Uterus (tissue), 4 donors: ENCODE measurements around the gene NR6A1. TPM values are rescaled to one million over a fixed set of nuclear protein-coding genes. Genes with fewer than 3 reads are reported as not detected.

Experiments
- DNase-seq, 2 donors: peaks; one replicate each; pipeline ENCODE4 v3.0.0-alpha.2; 2019 to 2020
- H3K27ac ChIP-seq, 2 donors: fragments of 200-600 bp; sonication (generic); 1 replicate in 1 of 2; 2 replicates in 1 of 2; pipeline ENCODE4 v1.5.1; 2016 to 2018
- H3K27me3 ChIP-seq, 2 donors: fragments of 200-600 bp; sonication (generic); one replicate each; pipeline ENCODE4 v1.5.1; 2018 to 2019; ENCODE audit warnings: control low read depth in 1 of 2
- H3K36me3 ChIP-seq, 2 donors: fragments of 200-600 bp; sonication (generic); one replicate each; pipeline ENCODE4 v1.5.1; 2019; ENCODE audit warnings: control low read depth in 1 of 2
- H3K4me1 ChIP-seq, 2 donors: fragments of 200-600 bp; sonication (generic); one replicate each; pipeline ENCODE4 v1.5.1; 2018 to 2019; ENCODE audit warnings: control low read depth in 1 of 2
- H3K4me3 ChIP-seq, 2 donors: fragments of 200-600 bp; sonication (generic); 1 replicate in 1 of 2; 2 replicates in 1 of 2; pipeline ENCODE4 v1.5.1; 2018 to 2019; ENCODE audit warnings: mild to moderate bottlenecking in 1 of 2
- H3K9me3 ChIP-seq, 2 donors: fragments of 200-600 bp; sonication (generic); one replicate each; pipeline ENCODE4 v1.5.1; 2019; ENCODE audit warnings: control low read depth in 1 of 2
- POLR2A ChIP-seq, 2 donors: fragments of 450-650 bp; IDR thresholded peaks; one replicate each; pipeline ENCODE4 v1.6.1; 2016; ENCODE audit warnings: antibody characterized with exemption in 2 of 2, mild to moderate bottlenecking in 1 of 2, moderate library complexity in 1 of 2
- intact Hi-C: fragments of 100-400 bp; cut with DNase I; formaldehyde crosslinking; loops from one replicate; pipeline ENCODE4 v1.15.1; 2023; ENCODE audit warnings: low total_unique reads
- total RNA-seq, 4 donors: library from RNA; depleted of rRNA in 3 of 4; stranded (reverse); fragments of >200 nt in 3 of 4; gene quantifications; one replicate each; pipeline versions ENCODE4 v1.1.0 to v1.2.4, GENCODE V29; 2014 to 2023
- TF ChIP-seq, protein P1 (sequence below), 4 experiments: fragments of 200-600 bp in 2 of 4; fragments of 450-650 bp in 2 of 4; sonication (generic) in 2 of 4; IDR thresholded peaks; one replicate each; pipeline ENCODE4 v1.5.1; 2016 to 2019; ENCODE audit warnings: antibody characterized with exemption in 4 of 4, mild to moderate bottlenecking in 2 of 4, moderate library complexity in 1 of 4
- donor health status: DM: yes; HTN: yes; CAD: no.

The NR6A1 gene
- total RNA-seq, 4 donors from 2014 or later: under 0.01 to 2.6 (median 1.3) TPM; not detected in 1

DNA sequence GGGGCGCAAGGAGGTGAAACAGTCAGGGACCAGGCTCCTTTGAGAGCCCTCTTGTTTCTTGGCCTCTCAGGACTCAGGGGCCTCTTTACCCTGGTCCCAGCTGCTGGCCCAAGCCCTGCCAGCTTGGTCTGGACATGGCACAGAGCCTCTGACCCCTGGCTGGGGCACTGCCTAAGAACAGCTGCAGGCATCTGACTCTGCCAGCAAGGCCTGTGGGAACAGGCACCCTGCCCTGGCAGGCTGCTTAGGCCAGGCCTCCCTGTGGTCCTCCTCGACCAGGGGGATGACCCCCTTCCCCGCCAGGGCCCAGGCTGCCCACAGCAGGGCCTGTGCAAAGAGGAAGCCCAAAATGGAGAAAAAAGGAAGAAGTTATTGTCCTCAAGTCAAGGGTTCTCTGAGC, 31.3 kb upstream of the NR6A1 start:
- TF ChIP-seq, protein P1, sequence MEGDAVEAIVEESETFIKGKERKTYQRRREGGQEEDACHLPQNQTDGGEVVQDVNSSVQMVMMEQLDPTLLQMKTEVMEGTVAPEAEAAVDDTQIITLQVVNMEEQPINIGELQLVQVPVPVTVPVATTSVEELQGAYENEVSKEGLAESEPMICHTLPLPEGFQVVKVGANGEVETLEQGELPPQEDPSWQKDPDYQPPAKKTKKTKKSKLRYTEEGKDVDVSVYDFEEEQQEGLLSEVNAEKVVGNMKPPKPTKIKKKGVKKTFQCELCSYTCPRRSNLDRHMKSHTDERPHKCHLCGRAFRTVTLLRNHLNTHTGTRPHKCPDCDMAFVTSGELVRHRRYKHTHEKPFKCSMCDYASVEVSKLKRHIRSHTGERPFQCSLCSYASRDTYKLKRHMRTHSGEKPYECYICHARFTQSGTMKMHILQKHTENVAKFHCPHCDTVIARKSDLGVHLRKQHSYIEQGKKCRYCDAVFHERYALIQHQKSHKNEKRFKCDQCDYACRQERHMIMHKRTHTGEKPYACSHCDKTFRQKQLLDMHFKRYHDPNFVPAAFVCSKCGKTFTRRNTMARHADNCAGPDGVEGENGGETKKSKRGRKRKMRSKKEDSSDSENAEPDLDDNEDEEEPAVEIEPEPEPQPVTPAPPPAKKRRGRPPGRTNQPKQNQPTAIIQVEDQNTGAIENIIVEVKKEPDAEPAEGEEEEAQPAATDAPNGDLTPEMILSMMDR (IDR thresholded peaks at IDR 0.05): no peak
- no peak for TF ChIP-seq POLR2A (IDR thresholded peaks at IDR 0.05)
- Histone ChIP-seq H3K27me3 (no peaks in the 10 kb centered on the region), H3K4me3 (no peak overlapping the region), H3K36me3 (no peaks in the 10 kb centered on the region), H3K4me1 (peaks cover 0 to 6% of the 10 kb centered on the region in 2 donors), H3K27ac (no peak overlapping the region), H3K9me3 (no peaks in the 10 kb centered on the region)
- no peak for DNase-seq
- intact Hi-C loops: no loop called here

DNA sequence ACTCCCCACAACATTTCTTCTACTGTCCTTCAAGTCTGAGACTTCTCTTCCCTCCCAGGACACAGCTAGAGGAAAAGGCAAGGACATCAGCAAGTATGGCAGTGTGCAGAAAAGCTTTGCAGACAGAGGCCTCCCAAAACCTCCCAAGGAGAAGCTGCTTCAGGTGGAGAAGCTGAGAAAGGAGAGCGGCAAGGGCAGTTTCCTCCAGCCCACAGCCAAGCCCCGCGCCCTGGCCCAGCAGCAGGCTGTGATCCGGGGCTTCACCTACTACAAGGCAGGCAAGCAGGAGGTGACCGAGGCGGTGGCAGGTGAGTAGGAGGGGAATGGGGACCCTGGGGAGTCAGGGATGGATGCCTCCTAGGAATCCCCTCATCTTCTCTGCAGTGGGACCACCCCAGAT, 30.2 kb upstream of the NR6A1 start:
- DNase-seq: no peak
- TF ChIP-seq POLR2A (IDR thresholded peaks at IDR 0.05): no peak
- TF ChIP-seq, protein P1 (IDR thresholded peaks at IDR 0.05): no peak
- Histone ChIP-seq H3K27ac (peak overlapping the region in 1 of 2 donors; percentile 36), H3K36me3 (no peaks in the 10 kb centered on the region), H3K4me3 (no peak overlapping the region), H3K4me1 (peaks cover 0 to 6% of the 10 kb centered on the region in 2 donors), H3K9me3 (no peaks in the 10 kb centered on the region), H3K27me3 (no peaks in the 10 kb centered on the region)
- intact Hi-C loops: no loop called here

GRCh38 chr9:124800306-124801259, 29.5 kb upstream of the NR6A1 start:
- H3K4me1 ChIP-seq: peaks cover 0 to 6% of the 10 kb centered on the region in 2 donors
- TF ChIP-seq, protein P1 (IDR thresholded peaks at IDR 0.05): no peak
- TF ChIP-seq POLR2A (IDR thresholded peaks at IDR 0.05): no peak
- H3K27ac ChIP-seq: peak overlapping the region; percentile 4 to 36
- peak in 1 of 2 donors; percentile 63 for DNase-seq
- H3K36me3 ChIP-seq: no peaks in the 10 kb centered on the region
- no peaks in the 10 kb centered on the region for H3K27me3 ChIP-seq
- intact Hi-C loops: no loop called here
- no peak overlapping the region for H3K4me3 ChIP-seq
- no peaks in the 10 kb centered on the region for H3K9me3 ChIP-seq

GRCh38 chr9:124799274-124800006, 28.3 kb upstream of the NR6A1 start:
- no peak overlapping the region for H3K27ac ChIP-seq
- H3K27me3 ChIP-seq: no peaks in the 10 kb centered on the region
- intact Hi-C loops: no loop called here
- H3K9me3 ChIP-seq: no peaks in the 10 kb centered on the region
- no peaks in the 10 kb centered on the region for H3K36me3 ChIP-seq
- H3K4me1 ChIP-seq: peaks cover 0 to 6% of the 10 kb centered on the region in 2 donors
- H3K4me3 ChIP-seq: no peak overlapping the region
- TF ChIP-seq POLR2A (IDR thresholded peaks at IDR 0.05): no peak
- TF ChIP-seq, protein P1 (IDR thresholded peaks at IDR 0.05): no peak
- DNase-seq: no peak
